GM12878 (cell line): ENCODE results near the gene PTK6. TPM values are rescaled to one million over a fixed set of nuclear protein-coding genes. Genes with fewer than 3 reads are reported as not detected.

ENCODE experiments used
- CHD4 ChIP-seq: fragments of 200-600 bp; sonication (generic); IDR thresholded peaks from 2 replicates; pipeline ENCODE4 v1.6.1; 2016; ENCODE audit warnings: mild to moderate bottlenecking
- HSF1 ChIP-seq: fragments of 150-350 bp; IDR thresholded peaks from 2 replicates; pipeline ENCODE4 v1.6.1; 2014; ENCODE audit warnings: mild to moderate bottlenecking, low read depth, low read length
- IRF4 ChIP-seq: IDR thresholded peaks from 2 replicates; pipeline ENCODE4 v1.6.1; 2011; ENCODE audit warnings: low read depth, low read length
- YY1 ChIP-seq: IDR thresholded peaks from 2 replicates; pipeline ENCODE4 v1.6.1; 2011; ENCODE audit warnings: low read depth, mild to moderate bottlenecking, low read length
- polyA plus RNA-seq, 11 experiments: library from polyadenylated mRNA; depleted of rRNA in 4 of 11; unstranded in 6 of 11; stranded (reverse) in 5 of 11; fragments of >200 nt; fragmentation: Nextera tagmentation in 4 of 11; fragmentation: Illumina TruSeq in 1 of 11; extraction: Ambion mirVana in 4 of 11; extraction: Trizol in 1 of 11; gene quantifications; 1 replicate in 1 of 11; 2 replicates in 10 of 11; pipeline versions ENCODE4 v1.2.1 to v1.2.3, GENCODE V29; 2011 to 2016; ENCODE audit warnings: inconsistent platforms in 2 of 11, missing spikeins in 2 of 11, low read depth in 1 of 11
- total RNA-seq, 4 experiments: library from RNA; depleted of rRNA in 3 of 4; stranded (reverse); fragments of >200 nt in 3 of 4; fragmentation: Illumina TruSeq in 1 of 4; extraction: Trizol in 1 of 4; gene quantifications; 2 replicates each; pipeline versions ENCODE4 v1.2.1 to v1.2.3, GENCODE V29; 2013 to 2021

Gene PTK6
- total and polyA plus RNA-seq, 10 of the 15 experiments (the other 5 are each of a cell fraction or from before 2014, with no cell fraction given) = 0.02 to 0.21 (median 0.09) TPM; not detected in 3

DNA sequence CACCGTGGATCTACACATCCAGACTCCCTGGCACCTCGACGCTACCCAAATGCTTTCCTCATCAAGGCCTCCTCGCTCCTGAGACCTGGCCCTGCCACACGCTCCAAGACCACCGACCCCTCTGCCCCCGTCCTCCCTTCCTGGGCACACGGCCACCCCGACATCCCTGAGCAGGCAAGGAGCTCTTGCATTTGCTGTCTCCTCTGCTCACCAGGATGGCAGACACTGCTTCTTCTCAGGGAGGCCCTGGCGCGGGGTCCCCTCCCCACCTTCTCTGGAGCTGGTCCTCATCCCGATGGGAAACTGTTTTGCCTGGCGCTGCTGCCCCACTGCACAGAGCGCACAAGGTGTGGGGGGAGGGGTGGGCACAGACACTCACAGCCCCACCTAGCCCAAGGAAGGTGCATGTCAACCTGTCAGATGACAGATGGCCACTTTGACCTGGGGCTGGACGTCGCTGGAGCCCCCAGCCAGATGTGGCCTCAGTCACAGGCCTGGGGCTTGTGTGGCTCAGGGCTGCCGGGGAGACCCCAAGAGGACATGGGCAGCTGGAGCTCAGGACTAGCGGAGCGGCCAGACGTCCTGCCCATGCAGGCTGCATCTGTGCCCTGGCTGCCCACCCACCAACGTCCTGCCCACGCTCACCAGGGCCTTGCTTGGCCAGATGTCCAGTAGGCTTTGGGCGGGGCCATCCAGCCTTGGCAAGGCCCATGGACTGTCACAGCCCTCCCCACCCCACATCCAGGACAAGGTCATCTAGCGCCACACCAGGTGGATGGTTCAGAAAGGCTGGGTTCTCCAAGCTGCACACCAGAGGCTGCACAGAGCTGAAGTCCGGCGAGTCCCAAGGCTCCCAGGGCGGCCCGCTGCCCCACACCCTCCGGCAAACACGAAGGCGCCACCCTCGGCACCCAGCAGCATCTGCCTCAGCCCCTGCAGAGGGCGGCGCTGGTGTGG, 58.6 kb downstream of the PTK6 start (continued):
- TF ChIP-seq HSF1 = no peak
- TF ChIP-seq IRF4 = no peak
- no peak for TF ChIP-seq YY1
- no peak for TF ChIP-seq CHD4

Other genes with a start within 250 kb of the PTK6 start
Only the 7 nearest of the 16 such genes appear.
- not detected in 2 replicates for gene KCNQ2, start 64.7 kb downstream of the PTK6 start, total RNA-seq (2014; rRNA removed)
- not detected in 2 replicates for gene KCNQ2, start 64.7 kb downstream of the PTK6 start, total RNA-seq (2014; rRNA removed; fragmentation: Illumina TruSeq; extraction: Trizol)
- gene KCNQ2, start 64.7 kb downstream of the PTK6 start, total RNA-seq (2021) = 0.49 TPM in 1 of 2 replicates, not detected in the other
- gene KCNQ2, start 64.7 kb downstream of the PTK6 start, polyA plus RNA-seq (2011; rRNA removed) = 0.26 TPM in 1 of 2 replicates, not detected in the other
- not detected in 2 replicates for gene KCNQ2, start 64.7 kb downstream of the PTK6 start, polyA plus RNA-seq (2014; fragmentation: Illumina TruSeq; extraction: Trizol)
- gene KCNQ2, start 64.7 kb downstream of the PTK6 start, polyA plus RNA-seq (2014; fragmentation: Nextera tagmentation; extraction: Ambion mirVana) = not detected
- gene KCNQ2, start 64.7 kb downstream of the PTK6 start, polyA plus RNA-seq (2014; rRNA removed) = 0.05 and 0.06 TPM in 2 replicates
- gene KCNQ2, start 64.7 kb downstream of the PTK6 start, polyA plus RNA-seq (2016; fragmentation: Nextera tagmentation; extraction: Ambion mirVana) = not detected
- gene EEF1A2, start 38.3 kb downstream of the PTK6 start, total RNA-seq (2014; rRNA removed) = not detected in 2 replicates
- gene EEF1A2, start 38.3 kb downstream of the PTK6 start, total RNA-seq (2014; rRNA removed; fragmentation: Illumina TruSeq; extraction: Trizol) = not detected in 2 replicates
- gene EEF1A2, start 38.3 kb downstream of the PTK6 start, total RNA-seq (2021) = 0.56 and 0.74 TPM in 2 replicates
- gene EEF1A2, start 38.3 kb downstream of the PTK6 start, polyA plus RNA-seq (2011; rRNA removed) = not detected in 2 replicates
- gene EEF1A2, start 38.3 kb downstream of the PTK6 start, polyA plus RNA-seq (2014; fragmentation: Illumina TruSeq; extraction: Trizol) = not detected in 2 replicates
- gene EEF1A2, start 38.3 kb downstream of the PTK6 start, polyA plus RNA-seq (2014; fragmentation: Nextera tagmentation; extraction: Ambion mirVana) = not detected
- gene EEF1A2, start 38.3 kb downstream of the PTK6 start, polyA plus RNA-seq (2014; rRNA removed) = not detected in 2 replicates
- gene EEF1A2, start 38.3 kb downstream of the PTK6 start, polyA plus RNA-seq (2016; fragmentation: Nextera tagmentation; extraction: Ambion mirVana) = not detected
- 36.8 and 47.6 TPM in 2 replicates for gene PPDPF, start 16.6 kb downstream of the PTK6 start, total RNA-seq (2014; rRNA removed)
- gene PPDPF, start 16.6 kb downstream of the PTK6 start, total RNA-seq (2014; rRNA removed; fragmentation: Illumina TruSeq; extraction: Trizol) = 3.2 and 5.1 TPM in 2 replicates
- gene PPDPF, start 16.6 kb downstream of the PTK6 start, total RNA-seq (2021) = 154 TPM in 2 replicates
- gene PPDPF, start 16.6 kb downstream of the PTK6 start, polyA plus RNA-seq (2011; rRNA removed) = 0.72 and 1.5 TPM in 2 replicates
- 5.2 TPM in 1 of 2 replicates, not detected in the other for gene PPDPF, start 16.6 kb downstream of the PTK6 start, polyA plus RNA-seq (2014; fragmentation: Illumina TruSeq; extraction: Trizol)
- gene PPDPF, start 16.6 kb downstream of the PTK6 start, polyA plus RNA-seq (2014; fragmentation: Nextera tagmentation; extraction: Ambion mirVana) = 1 to 10 TPM in 1 of 2 experiments, under 1 TPM in 1; 0.32 to 2.8 TPM
- 77.6 and 87.7 TPM in 2 replicates for gene PPDPF, start 16.6 kb downstream of the PTK6 start, polyA plus RNA-seq (2014; rRNA removed)
- 10 to 100 TPM; 40.3 to 42.9 TPM for gene PPDPF, start 16.6 kb downstream of the PTK6 start, polyA plus RNA-seq (2016; fragmentation: Nextera tagmentation; extraction: Ambion mirVana)
- gene SRMS, start 10.4 kb upstream of the PTK6 start, total RNA-seq (2014; rRNA removed) = not detected in 2 replicates
- gene SRMS, start 10.4 kb upstream of the PTK6 start, total RNA-seq (2014; rRNA removed; fragmentation: Illumina TruSeq; extraction: Trizol) = not detected in 2 replicates
- gene SRMS, start 10.4 kb upstream of the PTK6 start, total RNA-seq (2021) = not detected in 2 replicates
- 0.07 TPM in 1 of 2 replicates, not detected in the other for gene SRMS, start 10.4 kb upstream of the PTK6 start, polyA plus RNA-seq (2011; rRNA removed)
- not detected in 2 replicates for gene SRMS, start 10.4 kb upstream of the PTK6 start, polyA plus RNA-seq (2014; fragmentation: Illumina TruSeq; extraction: Trizol)
- gene SRMS, start 10.4 kb upstream of the PTK6 start, polyA plus RNA-seq (2014; fragmentation: Nextera tagmentation; extraction: Ambion mirVana) = not detected
- 0.14 TPM in 1 of 2 replicates, not detected in the other for gene SRMS, start 10.4 kb upstream of the PTK6 start, polyA plus RNA-seq (2014; rRNA removed)
- gene SRMS, start 10.4 kb upstream of the PTK6 start, polyA plus RNA-seq (2016; fragmentation: Nextera tagmentation; extraction: Ambion mirVana) = not detected
- 0.40 and 0.54 TPM in 2 replicates for gene FNDC11, start 16.8 kb upstream of the PTK6 start, total RNA-seq (2014; rRNA removed)
- gene FNDC11, start 16.8 kb upstream of the PTK6 start, total RNA-seq (2014; rRNA removed; fragmentation: Illumina TruSeq; extraction: Trizol) = 0.09 TPM in 1 of 2 replicates, not detected in the other
- 0.72 and 0.77 TPM in 2 replicates for gene FNDC11, start 16.8 kb upstream of the PTK6 start, total RNA-seq (2021)
- gene FNDC11, start 16.8 kb upstream of the PTK6 start, polyA plus RNA-seq (2011; rRNA removed) = 0.26 and 0.31 TPM in 2 replicates
- 0.09 TPM in 1 of 2 replicates, not detected in the other for gene FNDC11, start 16.8 kb upstream of the PTK6 start, polyA plus RNA-seq (2014; fragmentation: Illumina TruSeq; extraction: Trizol)
- gene FNDC11, start 16.8 kb upstream of the PTK6 start, polyA plus RNA-seq (2014; fragmentation: Nextera tagmentation; extraction: Ambion mirVana) = not detected
- gene FNDC11, start 16.8 kb upstream of the PTK6 start, polyA plus RNA-seq (2014; rRNA removed) = 0.37 and 1.0 TPM in 2 replicates
- gene FNDC11, start 16.8 kb upstream of the PTK6 start, polyA plus RNA-seq (2016; fragmentation: Nextera tagmentation; extraction: Ambion mirVana) = under 1 TPM; 0.24 to 0.37 TPM
- gene HELZ2, start 36.9 kb upstream of the PTK6 start, total RNA-seq (2014; rRNA removed) = 19.9 and 22.1 TPM in 2 replicates
- 6.7 and 7.1 TPM in 2 replicates for gene HELZ2, start 36.9 kb upstream of the PTK6 start, total RNA-seq (2014; rRNA removed; fragmentation: Illumina TruSeq; extraction: Trizol)
- 33.3 and 36.9 TPM in 2 replicates for gene HELZ2, start 36.9 kb upstream of the PTK6 start, total RNA-seq (2021)
- 8.3 and 17.2 TPM in 2 replicates for gene HELZ2, start 36.9 kb upstream of the PTK6 start, polyA plus RNA-seq (2011; rRNA removed)
- 0.73 and 5.7 TPM in 2 replicates for gene HELZ2, start 36.9 kb upstream of the PTK6 start, polyA plus RNA-seq (2014; fragmentation: Illumina TruSeq; extraction: Trizol)
- gene HELZ2, start 36.9 kb upstream of the PTK6 start, polyA plus RNA-seq (2014; fragmentation: Nextera tagmentation; extraction: Ambion mirVana) = under 1 TPM; 0.05 to 0.08 TPM
- 21.1 and 23.0 TPM in 2 replicates for gene HELZ2, start 36.9 kb upstream of the PTK6 start, polyA plus RNA-seq (2014; rRNA removed)
- 1 to 10 TPM; 1.8 to 1.9 TPM for gene HELZ2, start 36.9 kb upstream of the PTK6 start, polyA plus RNA-seq (2016; fragmentation: Nextera tagmentation; extraction: Ambion mirVana)
- 14.8 and 15.1 TPM in 2 replicates for gene GMEB2, start 89.7 kb upstream of the PTK6 start, total RNA-seq (2014; rRNA removed)
- 4.9 and 5.2 TPM in 2 replicates for gene GMEB2, start 89.7 kb upstream of the PTK6 start, total RNA-seq (2014; rRNA removed; fragmentation: Illumina TruSeq; extraction: Trizol)
- 13.3 and 14.8 TPM in 2 replicates for gene GMEB2, start 89.7 kb upstream of the PTK6 start, total RNA-seq (2021)
- 6.9 and 10.8 TPM in 2 replicates for gene GMEB2, start 89.7 kb upstream of the PTK6 start, polyA plus RNA-seq (2011; rRNA removed)
- 3.1 and 5.4 TPM in 2 replicates for gene GMEB2, start 89.7 kb upstream of the PTK6 start, polyA plus RNA-seq (2014; fragmentation: Illumina TruSeq; extraction: Trizol)
- gene GMEB2, start 89.7 kb upstream of the PTK6 start, polyA plus RNA-seq (2014; fragmentation: Nextera tagmentation; extraction: Ambion mirVana) = under 1 TPM; 0.08 to 0.27 TPM
- 12.7 and 14.2 TPM in 2 replicates for gene GMEB2, start 89.7 kb upstream of the PTK6 start, polyA plus RNA-seq (2014; rRNA removed)
- 1 to 10 TPM; 3.4 to 8.3 TPM for gene GMEB2, start 89.7 kb upstream of the PTK6 start, polyA plus RNA-seq (2016; fragmentation: Nextera tagmentation; extraction: Ambion mirVana)